ENCODE results near the gene REPIN1.
A peak's percentile ranks its signal among the peaks of the same experiment; 100 is the strongest.

REPIN1 gene

GRCh38 chr7:150337659-150338081, 31.0 kb upstream of the REPIN1 start:
- no peak for DNase-seq

- no peak for DNase-seq
Observed at GRCh38 chr7:150338166-150338829, 30.3 kb upstream of the REPIN1 start.

- no peak for DNase-seq
Observed at GRCh38 chr7:150339409-150339809, 29.2 kb upstream of the REPIN1 start.

- no peak for DNase-seq
Observed at GRCh38 chr7:150340024-150340749, 28.4 kb upstream of the REPIN1 start.

- DNase-seq = no peak
Observed at GRCh38 chr7:150340875-150341262, 27.8 kb upstream of the REPIN1 start.

GRCh38 chr7:150341263-150342120, 27.1 kb upstream of the REPIN1 start, which contains the start of gene RARRES2:
RARRES2 (minus strand) TSS chr7:150341629; CDS start chr7:150340609, 1,020 bp downstream.
- DNase-seq = no peak

GRCh38 chr7:150342121-150342408, 26.6 kb upstream of the REPIN1 start:
- no peak for DNase-seq

GRCh38 chr7:150343225-150343624, 25.4 kb upstream of the REPIN1 start:
- DNase-seq = no peak

- no peak for DNase-seq
Observed at GRCh38 chr7:150344299-150344698, 24.3 kb upstream of the REPIN1 start.

GRCh38 chr7:150345012-150345411, 23.6 kb upstream of the REPIN1 start:
- no peak for DNase-seq

GRCh38 chr7:150346922-150347321, 21.7 kb upstream of the REPIN1 start:
- DNase-seq = no peak

GRCh38 chr7:150351587-150352194, 16.9 kb upstream of the REPIN1 start:
- DNase-seq = no peak

GRCh38 chr7:150355666-150356059, 13.0 kb upstream of the REPIN1 start:
- DNase-seq = no peak

GRCh38 chr7:150356265-150356897, 12.2 kb upstream of the REPIN1 start:
- DNase-seq = peak; percentile 41

GRCh38 chr7:150357270-150357669, 11.4 kb upstream of the REPIN1 start:
- DNase-seq = peak; percentile 60

- no peak for DNase-seq
Observed at GRCh38 chr7:150357771-150358427, 10.7 kb upstream of the REPIN1 start.

GRCh38 chr7:150358433-150358832, 10.2 kb upstream of the REPIN1 start:
- DNase-seq = no peak

- DNase-seq = no peak
Observed at GRCh38 chr7:150358988-150359621, 9.5 kb upstream of the REPIN1 start.

GRCh38 chr7:150359622-150360362, 8.8 kb upstream of the REPIN1 start:
- no peak for DNase-seq

GRCh38 chr7:150360363-150361058, 8.1 kb upstream of the REPIN1 start:
- no peak for DNase-seq
